DOHH2 (cell line): ENCODE measurements around the gene SBSN.

Experiments used
- CTCF ChIP-seq: fragments of 200-600 bp; sonication (generic); IDR thresholded peaks from one replicate; pipeline ENCODE4 v1.5.1; 2014; ENCODE audit warnings: antibody characterized with exemption, mild to moderate bottlenecking, low read depth, low read length; ENCODE audit not compliant: poor library complexity, severe bottlenecking
- EZH2phosphoT487 ChIP-seq: fragments of 200-600 bp; sonication (generic); IDR thresholded peaks from 2 replicates; pipeline ENCODE4 v1.6.1; 2017; ENCODE audit warnings: borderline replicate concordance, mild to moderate bottlenecking, antibody characterized with exemption, low read length, moderate library complexity, mixed read lengths

DNA sequence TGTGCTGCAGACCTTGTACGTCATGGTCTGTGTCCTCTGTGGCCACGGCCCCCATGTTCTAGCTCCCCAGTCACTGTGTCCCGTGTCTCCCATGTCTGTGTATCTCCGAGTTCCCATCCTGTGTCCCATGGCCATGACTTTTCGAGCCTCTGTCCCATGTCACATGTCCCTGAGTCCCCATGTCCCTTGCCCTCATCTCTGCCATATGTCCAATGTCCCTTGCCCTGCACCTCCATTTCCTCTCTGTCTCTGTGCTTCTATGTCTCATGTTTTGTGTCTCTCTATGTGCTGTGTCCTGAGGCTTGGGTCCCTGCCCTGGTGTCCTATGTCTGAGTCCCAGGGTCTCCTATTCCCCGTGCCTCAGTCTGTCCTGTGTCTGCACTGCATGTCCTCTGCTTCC, 33.3 kb upstream of the SBSN start:
- no peak for TF ChIP-seq CTCF
- TF ChIP-seq EZH2phosphoT487 = no peak
